AG08395 (cell line): Measurements from ENCODE around the gene BEND6.

Source experiments
- DNase-seq: peaks from one replicate; pipeline ENCODE4 v3.0.0; 2012; ENCODE audit warnings: mixed read lengths, low spot score

BEND6 gene

GRCh38 chr6:56954403-56955170 lies at the start of gene BEND6:
Gene BEND6 (plus strand): TSS chr6:56955107. CDS start chr6:56981811, 26,704 bp downstream.
- DNase-seq, result peak; percentile 83

GRCh38 chr6:56905378-56905777 lies 49.5 kb upstream of the BEND6 start:
- DNase-seq, result no peak

GRCh38 chr6:56906752-56907151 lies 48.2 kb upstream of the BEND6 start:
- no peak for DNase-seq

GRCh38 chr6:56909115-56909907 lies 45.6 kb upstream of the BEND6 start:
- DNase-seq, result peak; percentile 30

- DNase-seq, result peak; percentile 72
These were observed 43.1 kb upstream of the BEND6 start for GRCh38 chr6:56911847-56912246.

GRCh38 chr6:56913285-56914074 lies 41.4 kb upstream of the BEND6 start:
- no peak for DNase-seq

- no peak for DNase-seq
These were observed 39.9 kb upstream of the BEND6 start for GRCh38 chr6:56914798-56915658.

GRCh38 chr6:56915832-56916231 lies 39.1 kb upstream of the BEND6 start:
- DNase-seq, result no peak

- no peak for DNase-seq
These were observed 37.9 kb upstream of the BEND6 start for GRCh38 chr6:56916849-56917551.

GRCh38 chr6:56922645-56923044 lies 32.3 kb upstream of the BEND6 start:
- DNase-seq, result no peak

- DNase-seq, result no peak
These were observed 31.3 kb upstream of the BEND6 start for GRCh38 chr6:56923565-56923964.

GRCh38 chr6:56927538-56928453 lies 27.1 kb upstream of the BEND6 start:
- DNase-seq, result no peak

- DNase-seq, result no peak
These were observed 24.1 kb upstream of the BEND6 start for GRCh38 chr6:56930846-56931245.

GRCh38 chr6:56932910-56933477 lies 21.9 kb upstream of the BEND6 start:
- no peak for DNase-seq

GRCh38 chr6:56933650-56934049 lies 21.3 kb upstream of the BEND6 start:
- no peak for DNase-seq

GRCh38 chr6:56934876-56935275 lies 20.0 kb upstream of the BEND6 start:
- DNase-seq, result no peak

GRCh38 chr6:56936466-56936865 lies 18.4 kb upstream of the BEND6 start:
- no peak for DNase-seq

GRCh38 chr6:56938649-56939191 lies 16.2 kb upstream of the BEND6 start:
- peak; percentile 95 for DNase-seq

GRCh38 chr6:56940463-56940862 lies 14.4 kb upstream of the BEND6 start:
- no peak for DNase-seq
